HepG2 (cell line): ENCODE results near the gene GK. TPM values are rescaled to one million over a fixed set of nuclear protein-coding genes. Genes with fewer than 3 reads are reported as not detected.

Source experiments
- IKZF1 ChIP-seq: fragments of 450-650 bp; IDR thresholded peaks from 2 replicates; pipeline ENCODE4 v1.7.1; 2016
- KIAA2018 ChIP-seq: sonication (generic); formaldehyde crosslinking; IDR thresholded peaks from 2 replicates; pipeline ENCODE4 v1.5.0; 2020; ENCODE audit warnings: mild to moderate bottlenecking, missing genetic modification reagents, borderline replicate concordance
- NONO ChIP-seq, 2 experiments: fragments of 450-650 bp in 1 of 2; sonication (generic) in 1 of 2; formaldehyde crosslinking in 1 of 2; IDR thresholded peaks in 1 of 2; conservative IDR thresholded peaks in 1 of 2; 2 replicates each; pipeline versions ENCODE4 v1.6.1 to v1.8.0; 2017 to 2022; ENCODE audit warnings: mild to moderate bottlenecking in 1 of 2, missing genetic modification reagents in 1 of 2, moderate library complexity in 1 of 2
- RBM22 ChIP-seq: fragments of 200-400 bp; formaldehyde crosslinking; optimal IDR thresholded peaks from 2 replicates; pipeline ENCODE3; 2017; ENCODE audit warnings: mild to moderate bottlenecking, low read length, moderate library complexity
- ZBTB43 ChIP-seq: sonication (generic); formaldehyde crosslinking; conservative IDR thresholded peaks from 2 replicates; pipeline ENCODE4 v1.4.0; 2020; ENCODE audit warnings: missing genetic modification reagents
- ZBTB49 ChIP-seq: sonication (generic); formaldehyde crosslinking; IDR thresholded peaks from 2 replicates; pipeline ENCODE4 v1.4.0; 2020; ENCODE audit warnings: missing genetic modification reagents, borderline replicate concordance
- ZC3H13 ChIP-seq: sonication (generic); formaldehyde crosslinking; IDR thresholded peaks from 2 replicates; pipeline ENCODE4 v1.8.1; 2023; ENCODE audit warnings: mild to moderate bottlenecking, missing genetic modification reagents, moderate library complexity
- ZMAT3 ChIP-seq: sonication (generic); formaldehyde crosslinking; conservative IDR thresholded peaks from 2 replicates; pipeline ENCODE4 v1.7.0; 2021; ENCODE audit warnings: missing genetic modification reagents
- ZNF10 ChIP-seq: sonication (generic); formaldehyde crosslinking; IDR thresholded peaks from 2 replicates; pipeline ENCODE4 v1.4.0; 2020; ENCODE audit warnings: mild to moderate bottlenecking, low read depth, missing genetic modification reagents, borderline replicate concordance
- ZNF264 ChIP-seq: sonication (generic); formaldehyde crosslinking; IDR thresholded peaks from 2 replicates; pipeline ENCODE4 v1.4.0; 2020; ENCODE audit warnings: missing genetic modification reagents
- ZNF292 ChIP-seq: sonication (generic); formaldehyde crosslinking; IDR thresholded peaks from 2 replicates; pipeline ENCODE4 v1.8.1; 2022; ENCODE audit warnings: mild to moderate bottlenecking, low read depth, missing genetic modification reagents, borderline replicate concordance
- ZNF451 ChIP-seq: sonication (generic); formaldehyde crosslinking; IDR thresholded peaks from 2 replicates; pipeline ENCODE4 v1.5.0; 2020; ENCODE audit warnings: mild to moderate bottlenecking, missing genetic modification reagents
- ZNF503 ChIP-seq: sonication (generic); formaldehyde crosslinking; IDR thresholded peaks from 2 replicates; pipeline ENCODE4 v1.4.0; 2020; ENCODE audit warnings: missing genetic modification reagents
- polyA plus RNA-seq, 8 experiments: library from polyadenylated mRNA; depleted of rRNA in 3 of 8; stranded (reverse) in 7 of 8; unstranded in 1 of 8; fragments of >200 nt; fragmentation: Illumina TruSeq in 4 of 8; extraction: Trizol in 4 of 8; gene quantifications; 2 replicates each; pipeline versions ENCODE4 v1.2.1 to v1.2.3, GENCODE V29; 2011 to 2016; ENCODE audit warnings: low read depth in 4 of 8, missing spikeins in 1 of 8, mixed read lengths in 1 of 8; ENCODE audit not compliant: insufficient read depth in 1 of 8
- total RNA-seq, 5 experiments: library from RNA; depleted of rRNA; stranded (reverse); fragments of >200 nt; fragmentation: Illumina TruSeq; extraction: Trizol; gene quantifications; 2 replicates each; pipeline ENCODE4 v1.2.3, GENCODE V29; 2016; ENCODE audit warnings: low read depth in 1 of 5

The GK gene
- total and polyA plus RNA-seq, 2 of the 13 experiments (the other 11 are each of a cell fraction or from before 2014, with no cell fraction given): 64.2 to 265 TPM

GRCh38 chrX:30626402-30626801 lies 26.8 kb upstream of the GK start (continued):
- TF ChIP-seq NONO (IDR thresholded peaks at IDR 0.05): no peak
- no peak for TF ChIP-seq NONO (CRISPR knock-in tag; conservative IDR thresholded peaks at IDR 0.05)
- no peak for TF ChIP-seq ZBTB43 (CRISPR knock-in tag)
- TF ChIP-seq ZNF292: no peak
- TF ChIP-seq IKZF1: no peak
- TF ChIP-seq ZBTB49 (CRISPR knock-in tag): no peak
- no peak for TF ChIP-seq ZNF264
- no peak for TF ChIP-seq ZNF503
- no peak for TF ChIP-seq KIAA2018 (CRISPR knock-in tag)
- TF ChIP-seq ZMAT3: no peak
- TF ChIP-seq ZC3H13 (CRISPR knock-in tag): no peak
- no peak for TF ChIP-seq RBM22
- no peak for TF ChIP-seq ZNF10 (CRISPR knock-in tag)
- TF ChIP-seq ZNF451: no peak
